Measurements from ENCODE around the gene UCN. TPM values are rescaled to one million over a fixed set of nuclear protein-coding genes. Genes with fewer than 3 reads are reported as not detected.

UCN gene
- total RNA-seq, 4 donors from 2014 or later, result not detected

GRCh38 chr2:27316655-27317412, 8.6 kb upstream of the UCN start:
- Histone ChIP-seq H3K9me3 (no peaks in the 10 kb centered on the region), H3K4me1 (peaks cover 42 to 43% of the 10 kb centered on the region in 2 donors), H3K36me3 (no peaks in the 10 kb centered on the region), H3K4me3 (no peak overlapping the region), H3K27me3 (no peaks in the 10 kb centered on the region), H3K27ac (peak overlapping the region; percentile 2 to 59 (median 47))
- in situ Hi-C loops (cut with MboI; ENCODE audit: low sequenced_read_pairs in 4 of 4), result no loop called here
- DNase-seq, result peak; percentile 57 to 88
- intact Hi-C loops (cut with DNase I; ENCODE audit: low total_unique reads), result no loop called here
- TF ChIP-seq CTCF (IDR thresholded peaks at IDR 0.05 in 4 of 5, conservative IDR thresholded peaks at IDR 0.05 in 1 of 5) (no peak), POLR2A (IDR thresholded peaks at IDR 0.05) (no peak)
- peak in 1 of 2 donors; percentile 12 for ATAC-seq

- no peak for TF ChIP-seq CTCF (IDR thresholded peaks at IDR 0.05 in 4 of 5, conservative IDR thresholded peaks at IDR 0.05 in 1 of 5)
- peak in 1 of 2 donors; percentile 13 for TF ChIP-seq POLR2A (IDR thresholded peaks at IDR 0.05)
- peaks cover 28% of the 10 kb centered on the region in 2 donors for H3K4me1 ChIP-seq
- no peak overlapping the region for H3K4me3 ChIP-seq
- in situ Hi-C loops (cut with MboI; ENCODE audit: low sequenced_read_pairs in 4 of 4) (no loop called here), intact Hi-C loops (cut with DNase I; ENCODE audit: low total_unique reads) (loop anchor here (2.0 kb wide), 1 partner anchor 18 kb away; no protein-coding TSS in a partner anchor)
- no peak for DNase-seq
- H3K36me3 ChIP-seq, result no peaks in the 10 kb centered on the region
- H3K27me3 ChIP-seq, result no peaks in the 10 kb centered on the region
- H3K9me3 ChIP-seq, result no peaks in the 10 kb centered on the region
- peak overlapping the region; percentile 44 to 61 (median 48) for H3K27ac ChIP-seq
- no peak for ATAC-seq
Observed at GRCh38 chr2:27315122-27315521, 6.9 kb upstream of the UCN start.

GRCh38 chr2:27314709-27315108, 6.5 kb upstream of the UCN start:
- no peaks in the 10 kb centered on the region for H3K36me3 ChIP-seq
- no peaks in the 10 kb centered on the region for H3K9me3 ChIP-seq
- H3K27ac ChIP-seq, result peak overlapping the region; percentile 44 to 61 (median 48)
- no peak overlapping the region for H3K4me3 ChIP-seq
- intact Hi-C loops (cut with DNase I; ENCODE audit: low total_unique reads) (loop anchor here (2.0 kb wide), 1 partner anchor 18 kb away; no protein-coding TSS in a partner anchor), in situ Hi-C loops (cut with MboI; ENCODE audit: low sequenced_read_pairs in 4 of 4) (no loop called here)
- TF ChIP-seq POLR2A (IDR thresholded peaks at IDR 0.05) (peak in 1 of 2 donors; percentile 11), CTCF (IDR thresholded peaks at IDR 0.05 in 4 of 5, conservative IDR thresholded peaks at IDR 0.05 in 1 of 5) (no peak)
- peak; percentile 19 to 43 for ATAC-seq
- peaks cover 25 to 27% of the 10 kb centered on the region in 2 donors for H3K4me1 ChIP-seq
- H3K27me3 ChIP-seq, result no peaks in the 10 kb centered on the region
- DNase-seq, result peak; percentile 52 to 74

- no peaks in the 10 kb centered on the region for H3K36me3 ChIP-seq
- TF ChIP-seq CTCF (IDR thresholded peaks at IDR 0.05 in 4 of 5, conservative IDR thresholded peaks at IDR 0.05 in 1 of 5) (no peak), POLR2A (IDR thresholded peaks at IDR 0.05) (peak in 1 of 2 donors; percentile 31)
- intact Hi-C loops (cut with DNase I; ENCODE audit: low total_unique reads) (loop anchor here (2.0 kb wide), 1 partner anchor 17 kb away; no protein-coding TSS in a partner anchor), in situ Hi-C loops (cut with MboI; ENCODE audit: low sequenced_read_pairs in 4 of 4) (no loop called here)
- H3K4me1 ChIP-seq, result peaks cover 19 to 20% of the 10 kb centered on the region in 2 donors
- H3K27ac ChIP-seq, result peak overlapping the region; percentile 44 to 61 (median 48)
- DNase-seq (no peak), ATAC-seq (peak; percentile 1 to 6)
- no peak overlapping the region for H3K4me3 ChIP-seq
- no peaks in the 10 kb centered on the region for H3K27me3 ChIP-seq
- no peaks in the 10 kb centered on the region for H3K9me3 ChIP-seq
Observed at GRCh38 chr2:27313882-27314645, 5.8 kb upstream of the UCN start.

Measured in gastrocnemius medialis (tissue), 4 donors.